AG09319 (cell line): ENCODE results near the gene SYNE2.
A peak's percentile ranks its signal among the peaks of the same experiment; 100 is the strongest.

Experiments
- DNase-seq: peaks from one replicate; pipeline ENCODE4 v3.0.0-alpha.2; 2010; ENCODE audit warnings: low read depth; ENCODE audit errors: extremely low read depth
- CTCF ChIP-seq: IDR thresholded peaks from 2 replicates; pipeline ENCODE4 v1.5.1; 2011; ENCODE audit warnings: low read depth, mild to moderate bottlenecking, inconsistent platforms, low read length, moderate library complexity

Gene SYNE2

GRCh38 chr14:64186231-64187129 lies 333.7 kb downstream of the SYNE2 start:
- TF ChIP-seq CTCF, result no peak
- no peak for DNase-seq

- no peak for DNase-seq
- no peak for TF ChIP-seq CTCF
These were observed 334.5 kb downstream of the SYNE2 start for GRCh38 chr14:64187331-64187730.

GRCh38 chr14:64190974-64191502 lies 338.2 kb downstream of the SYNE2 start:
- DNase-seq, result no peak
- no peak for TF ChIP-seq CTCF

GRCh38 chr14:64191756-64192155 lies 339.0 kb downstream of the SYNE2 start:
- peak; percentile 34 for DNase-seq

GRCh38 chr14:64193821-64194220 lies 341.0 kb downstream of the SYNE2 start:
- DNase-seq, result no peak
- no peak for TF ChIP-seq CTCF

More at GRCh38 chr14:64191756-64192155, 339.0 kb downstream of the SYNE2 start:
- no peak for TF ChIP-seq CTCF

GRCh38 chr14:64194404-64194803 lies 341.6 kb downstream of the SYNE2 start:
- TF ChIP-seq CTCF, result no peak
- DNase-seq, result no peak

GRCh38 chr14:64195199-64195598 lies 342.4 kb downstream of the SYNE2 start:
- no peak for TF ChIP-seq CTCF
- DNase-seq, result no peak
